Adrenal gland (tissue), 5 donors: ENCODE measurements around the gene SAAL1.

ENCODE experiments used
- CTCF ChIP-seq, 6 experiments: fragments of 450-650 bp in 4 of 6; fragments of 200-600 bp in 2 of 6; sonication (generic) in 1 of 6; IDR thresholded peaks; 1 replicate in 5 of 6; 2 replicates in 1 of 6; pipeline versions ENCODE4 v1.5.1 to v1.8.0; 2016 to 2021; ENCODE audit warnings: antibody characterized with exemption in 6 of 6, mild to moderate bottlenecking in 2 of 6, moderate library complexity in 1 of 6
- POLR2A ChIP-seq, 2 donors: fragments of 450-650 bp; IDR thresholded peaks; one replicate each; pipeline ENCODE4 v1.6.1; 2017; ENCODE audit warnings: antibody characterized with exemption in 2 of 2, mild to moderate bottlenecking in 2 of 2, moderate library complexity in 1 of 2
- donor health status: DM: no; HTN: no; CAD: no.

GRCh38 chr11:18036456-18036855 is 69.4 kb downstream of the SAAL1 start:
- TF ChIP-seq CTCF (IDR thresholded peaks at IDR 0.05) (no peak), POLR2A (IDR thresholded peaks at IDR 0.05) (no peak)
